ENCODE data around the gene CHPF2.

GRCh38 chr7:151195616-151196450 is 36.5 kb upstream of the CHPF2 start:
- TF ChIP-seq CTCF (IDR thresholded peaks at IDR 0.05) (no peak), POLR2A (IDR thresholded peaks at IDR 0.05) (no peak)

All from uterus (tissue), 2 donors.